Nephron progenitor cell (in vitro differentiated cells): ENCODE data around the gene AKTIP.

Source experiments
- DNase-seq: peaks from one replicate; pipeline ENCODE4 v3.0.0; 2021
- H3K27ac Mint-ChIP-seq: 2 replicates; pipeline ENCODE4 v1.8.0; 2021; ENCODE audit warnings: mild to moderate bottlenecking, moderate library complexity, mixed read lengths
- H3K27me3 Mint-ChIP-seq: 2 replicates; pipeline ENCODE4 v1.8.0; 2021; ENCODE audit warnings: mild to moderate bottlenecking, low read depth, mixed read lengths; ENCODE audit not compliant: poor library complexity
- H3K36me3 Mint-ChIP-seq: 2 replicates; pipeline ENCODE4 v1.8.0; 2021; ENCODE audit warnings: low read depth, mixed read lengths
- H3K4me1 Mint-ChIP-seq: 2 replicates; pipeline ENCODE4 v1.8.0; 2021; ENCODE audit warnings: mixed read lengths
- H3K4me3 Mint-ChIP-seq: 2 replicates; pipeline ENCODE4 v1.8.0; 2021; ENCODE audit warnings: mild to moderate bottlenecking, moderate library complexity, mixed read lengths
- H3K9me3 Mint-ChIP-seq: 2 replicates; pipeline ENCODE4 v1.8.0; 2021; ENCODE audit warnings: mild to moderate bottlenecking, moderate library complexity, mixed read lengths
- CTCF ChIP-seq: fragments of 200-600 bp; sonication (generic); IDR thresholded peaks from 2 replicates; pipeline ENCODE4 v1.5.0; 2021; ENCODE audit warnings: antibody characterized with exemption

Gene AKTIP

GRCh38 chr16:53456625-53457024, 46.4 kb downstream of the AKTIP start:
- no peaks in the 10 kb centered on the region for H3K9me3 Mint-ChIP-seq
- H3K27me3 Mint-ChIP-seq = no peaks in the 10 kb centered on the region
- no peak for TF ChIP-seq CTCF
- peaks cover 67% of the 10 kb centered on the region for H3K36me3 Mint-ChIP-seq
- peak overlapping the region; percentile 7 for H3K27ac Mint-ChIP-seq
- no peaks in the 10 kb centered on the region for H3K4me1 Mint-ChIP-seq
- DNase-seq = no peak
- H3K4me3 Mint-ChIP-seq = no peak overlapping the region

DNA sequence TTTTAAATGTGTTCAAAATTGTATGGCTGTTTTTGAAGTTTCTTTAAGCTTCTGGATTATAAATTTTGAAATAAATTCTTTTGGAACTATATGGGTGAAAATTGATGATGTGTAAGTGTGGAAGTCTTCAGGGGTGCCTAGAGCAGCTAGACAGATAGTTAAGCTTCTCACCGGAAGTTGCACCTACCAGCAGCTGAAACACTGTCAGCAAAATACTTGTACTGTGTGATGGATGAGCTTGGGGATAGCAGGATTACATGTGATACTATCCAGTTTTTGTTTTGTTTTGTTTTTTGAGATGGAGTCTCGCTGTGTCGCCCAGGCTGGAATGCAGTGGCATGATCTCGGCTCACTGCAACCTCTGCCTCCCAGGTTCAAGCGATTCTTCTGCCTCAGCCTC, 49.1 kb downstream of the AKTIP start:
- no peak overlapping the region for H3K27ac Mint-ChIP-seq
- no peaks in the 10 kb centered on the region for H3K27me3 Mint-ChIP-seq
- H3K36me3 Mint-ChIP-seq = peaks cover 46% of the 10 kb centered on the region
- no peaks in the 10 kb centered on the region for H3K9me3 Mint-ChIP-seq
- H3K4me3 Mint-ChIP-seq = no peak overlapping the region
- no peak for TF ChIP-seq CTCF
- DNase-seq = no peak
- H3K4me1 Mint-ChIP-seq = no peaks in the 10 kb centered on the region

GRCh38 chr16:53449816-53450517, 53.0 kb downstream of the AKTIP start:
- Mint-ChIP-seq H3K27me3 (no peaks in the 10 kb centered on the region), H3K27ac (no peak overlapping the region), H3K36me3 (peaks cover 32% of the 10 kb centered on the region), H3K4me1 (no peaks in the 10 kb centered on the region), H3K9me3 (no peaks in the 10 kb centered on the region), H3K4me3 (no peak overlapping the region)
- no peak for DNase-seq
- no peak for TF ChIP-seq CTCF

- no peak overlapping the region for H3K27ac Mint-ChIP-seq
- no peaks in the 10 kb centered on the region for H3K9me3 Mint-ChIP-seq
- TF ChIP-seq CTCF = no peak
- H3K4me3 Mint-ChIP-seq = no peak overlapping the region
- H3K27me3 Mint-ChIP-seq = no peaks in the 10 kb centered on the region
- no peaks in the 10 kb centered on the region for H3K4me1 Mint-ChIP-seq
- peaks cover 49% of the 10 kb centered on the region for H3K36me3 Mint-ChIP-seq
- DNase-seq = no peak
Observed at GRCh38 chr16:53446090-53446489, 56.9 kb downstream of the AKTIP start.

DNA sequence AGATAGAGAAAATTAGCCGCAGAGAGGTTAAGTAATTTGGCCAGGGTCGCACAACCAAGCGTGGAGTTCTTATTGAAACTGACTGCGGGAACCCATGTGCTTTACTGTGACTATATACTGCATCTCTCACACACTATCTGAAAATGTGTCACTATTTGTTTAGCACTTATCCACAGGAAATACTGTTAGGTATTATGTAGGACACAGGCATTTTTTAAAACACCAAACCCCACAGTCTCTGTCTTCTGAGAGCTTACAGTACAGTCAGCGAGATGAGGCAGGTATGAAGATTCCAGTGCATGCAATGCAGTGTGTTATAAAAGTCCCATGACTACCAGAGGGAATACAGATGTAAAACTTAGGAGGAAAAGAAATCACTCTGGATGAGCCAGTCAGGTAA, 57.5 kb downstream of the AKTIP start:
- TF ChIP-seq CTCF = no peak
- Mint-ChIP-seq H3K9me3 (no peaks in the 10 kb centered on the region), H3K27ac (no peak overlapping the region), H3K4me1 (no peaks in the 10 kb centered on the region), H3K27me3 (no peaks in the 10 kb centered on the region), H3K36me3 (peaks cover 54% of the 10 kb centered on the region), H3K4me3 (no peak overlapping the region)
- no peak for DNase-seq
